ENCODE data around the gene CYP2E1.
"Not testable (repeated sequence)": the region's sequence is repeated elsewhere in the genome, so short reads cannot be mapped to it uniquely, and the experiment has no call there.

Gene CYP2E1

DNA sequence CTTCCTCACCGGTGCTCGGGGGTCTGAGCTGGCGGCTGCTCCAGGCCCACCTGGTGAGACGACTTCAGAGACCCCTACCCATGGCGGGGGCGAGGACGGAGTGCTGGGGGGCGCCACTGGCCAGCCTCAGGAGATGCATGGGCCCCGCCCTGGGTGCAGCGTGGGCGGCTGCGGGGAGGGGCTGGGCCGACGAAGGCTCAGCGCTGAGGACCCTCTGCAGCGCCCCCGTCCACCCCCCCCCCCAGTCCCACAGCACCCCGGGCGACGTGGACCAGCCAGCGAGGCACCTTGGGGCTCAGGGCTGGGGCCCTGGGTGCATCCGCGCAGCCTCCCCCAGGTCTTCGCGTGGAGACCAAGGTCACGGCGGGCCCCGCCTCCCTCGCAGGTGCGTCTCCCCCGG lies 49.9 kb downstream of the CYP2E1 start:
- not testable (repeated sequence) for DNase-seq
